ENCODE data around the gene SDK1. TPM values are rescaled to one million over a fixed set of nuclear protein-coding genes. Genes with fewer than 3 reads are reported as not detected.

Gene SDK1
- total and polyA plus RNA-seq, 2 experiments from 2014 or later = 4.1 to 16.5 TPM

- TF ChIP-seq CTCF (IDR thresholded peaks at IDR 0.05; ENCODE audit: low read depth, low read length) = no peak
- H3K9me3 ChIP-seq (ENCODE audit: low read depth) = no peaks in the 10 kb centered on the region
- no peaks in the 10 kb centered on the region for H3K4me1 ChIP-seq (ENCODE audit: low read depth)
- H3K27me3 ChIP-seq = no peaks in the 10 kb centered on the region
- H3K4me3 ChIP-seq = no peak overlapping the region
- no peaks in the 10 kb centered on the region for H3K36me3 ChIP-seq
- no peak overlapping the region for H3K27ac ChIP-seq
- no peak for DNase-seq (ENCODE audit: low read depth in 1 of 2, low spot score in 1 of 2)
Observed at GRCh38 chr7:3884543-3884942, 583.5 kb downstream of the SDK1 start.

- no peak overlapping the region for H3K27ac ChIP-seq
Observed at GRCh38 chr7:3887096-3887690, 586.1 kb downstream of the SDK1 start.

GRCh38 chr7:3888096-3888495 is 587.0 kb downstream of the SDK1 start:
- no peak overlapping the region for H3K4me3 ChIP-seq
- no peak for DNase-seq (ENCODE audit: low read depth in 1 of 2, low spot score in 1 of 2)
- TF ChIP-seq CTCF (IDR thresholded peaks at IDR 0.05; ENCODE audit: low read depth, low read length) = no peak
- H3K27ac ChIP-seq = no peak overlapping the region
- H3K9me3 ChIP-seq (ENCODE audit: low read depth) = no peaks in the 10 kb centered on the region
- no peaks in the 10 kb centered on the region for H3K36me3 ChIP-seq
- no peaks in the 10 kb centered on the region for H3K4me1 ChIP-seq (ENCODE audit: low read depth)
- H3K27me3 ChIP-seq = no peaks in the 10 kb centered on the region

More at GRCh38 chr7:3887096-3887690, 586.1 kb downstream of the SDK1 start:
- no peak for DNase-seq (ENCODE audit: low read depth in 1 of 2, low spot score in 1 of 2)
- TF ChIP-seq CTCF (IDR thresholded peaks at IDR 0.05; ENCODE audit: low read depth, low read length) = no peak
- Histone ChIP-seq H3K36me3 (no peaks in the 10 kb centered on the region), H3K27me3 (no peaks in the 10 kb centered on the region), H3K9me3 (ENCODE audit: low read depth) (no peaks in the 10 kb centered on the region), H3K4me1 (ENCODE audit: low read depth) (no peaks in the 10 kb centered on the region), H3K4me3 (no peak overlapping the region)

- Histone ChIP-seq H3K9me3 (ENCODE audit: low read depth) (no peaks in the 10 kb centered on the region), H3K36me3 (no peaks in the 10 kb centered on the region), H3K27me3 (no peaks in the 10 kb centered on the region), H3K27ac (no peak overlapping the region), H3K4me1 (ENCODE audit: low read depth) (no peaks in the 10 kb centered on the region), H3K4me3 (no peak overlapping the region)
- DNase-seq (ENCODE audit: low read depth in 1 of 2, low spot score in 1 of 2) = no peak
- TF ChIP-seq CTCF (IDR thresholded peaks at IDR 0.05; ENCODE audit: low read depth, low read length) = no peak
Observed at GRCh38 chr7:3892157-3892556, 591.1 kb downstream of the SDK1 start.

- TF ChIP-seq CTCF (IDR thresholded peaks at IDR 0.05; ENCODE audit: low read depth, low read length) = no peak
- peaks cover 1% of the 10 kb centered on the region for H3K4me1 ChIP-seq (ENCODE audit: low read depth)
- H3K36me3 ChIP-seq = no peaks in the 10 kb centered on the region
- H3K27me3 ChIP-seq = no peaks in the 10 kb centered on the region
- H3K4me3 ChIP-seq = no peak overlapping the region
- no peak overlapping the region for H3K27ac ChIP-seq
- no peak for DNase-seq (ENCODE audit: low read depth in 1 of 2, low spot score in 1 of 2)
- no peaks in the 10 kb centered on the region for H3K9me3 ChIP-seq (ENCODE audit: low read depth)
Observed at GRCh38 chr7:3892686-3893085, 591.6 kb downstream of the SDK1 start.
